Stomach (tissue), 4 donors: ENCODE results near the gene ACAA1.
"Not testable (repeated sequence)": the region's sequence is repeated elsewhere in the genome, so short reads cannot be mapped to it uniquely, and the experiment has no call there.

Experiments used
- CTCF ChIP-seq, 7 experiments: fragments of 450-650 bp in 4 of 7; fragments of 200-600 bp in 3 of 7; sonication (generic) in 3 of 7; IDR thresholded peaks; one replicate each; pipeline ENCODE4 v1.5.1; 2016 to 2019; ENCODE audit warnings: antibody characterized with exemption in 7 of 7, control low read depth in 2 of 7, mild to moderate bottlenecking in 1 of 7
- POLR2A ChIP-seq, 4 donors: fragments of 450-650 bp; IDR thresholded peaks; one replicate each; pipeline ENCODE4 v1.6.1; 2016; ENCODE audit warnings: antibody characterized with exemption in 4 of 4, control low read depth in 2 of 4, mild to moderate bottlenecking in 1 of 4, moderate library complexity in 1 of 4

GRCh38 chr3:38087278-38087677 lies 49.6 kb downstream of the ACAA1 start:
- not testable (repeated sequence) for TF ChIP-seq CTCF, POLR2A (IDR thresholded peaks at IDR 0.05)
